ENCODE measurements around the gene PRMT3. TPM values are rescaled to one million over a fixed set of nuclear protein-coding genes. Genes with fewer than 3 reads are reported as not detected.
"Not testable (repeated sequence)": the region's sequence is repeated elsewhere in the genome, so short reads cannot be mapped to it uniquely, and the experiment has no call there.

The PRMT3 gene
- polyA plus RNA-seq, 1 donor = 18.6 TPM

DNA sequence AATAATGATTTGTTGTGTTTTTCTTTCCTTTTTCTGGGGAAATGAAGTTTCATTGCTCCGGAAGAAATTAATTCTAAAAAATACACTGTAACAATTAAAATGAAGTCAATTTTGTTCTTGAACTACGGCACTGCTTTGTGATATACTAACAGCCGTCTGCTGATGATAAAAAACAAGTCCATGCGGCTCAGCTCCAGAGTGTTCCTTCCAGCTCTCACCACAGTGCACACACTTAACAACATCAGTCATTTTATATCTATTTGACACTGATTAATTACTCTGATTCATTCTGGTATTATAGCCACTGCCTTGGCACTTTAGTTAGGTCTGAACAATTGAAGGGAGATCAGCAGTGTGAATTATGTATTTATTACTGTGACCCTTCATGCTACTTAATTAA lies 114.5 kb downstream of the PRMT3 start:
- no peak for DNase-seq

DNA sequence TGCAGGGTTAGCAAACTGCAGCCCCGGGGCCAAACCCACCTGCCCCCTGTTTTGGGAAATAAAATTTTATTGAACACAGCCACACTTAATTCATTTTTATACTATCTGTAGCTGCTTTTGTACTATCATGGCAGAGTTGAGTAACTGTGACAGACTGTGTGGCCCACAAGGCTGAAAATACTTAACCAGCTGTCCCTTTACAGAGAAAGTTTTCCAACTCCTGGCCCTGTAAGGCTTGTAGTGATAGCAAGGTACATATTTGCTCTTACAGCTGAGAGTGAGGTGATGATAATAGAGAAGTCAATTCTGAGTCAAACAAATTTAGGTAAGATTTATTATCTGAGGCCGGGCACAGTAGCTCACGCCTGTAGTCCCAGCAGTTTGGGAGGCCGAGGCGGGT lies 124.5 kb downstream of the PRMT3 start:
- DNase-seq = no peak

DNA sequence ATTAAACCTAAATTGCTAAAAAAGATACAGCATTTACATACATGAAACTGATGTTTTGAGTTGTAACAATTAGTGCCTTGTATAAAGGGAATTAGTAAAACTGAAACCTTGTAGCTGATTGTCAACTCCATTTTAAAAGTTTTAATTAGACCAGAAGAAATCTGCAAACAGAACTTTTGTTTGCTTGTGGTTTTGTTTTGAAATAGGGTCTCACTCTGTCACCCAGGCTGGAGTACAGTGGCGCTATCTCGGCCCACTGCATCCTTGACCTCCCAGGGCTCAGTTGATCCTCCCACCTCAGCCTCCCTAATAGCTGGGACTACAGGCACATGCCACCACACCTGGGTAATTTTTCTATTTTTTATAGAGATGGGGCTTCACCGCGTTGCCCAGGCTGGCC lies 125.4 kb downstream of the PRMT3 start:
- no peak for DNase-seq

DNA sequence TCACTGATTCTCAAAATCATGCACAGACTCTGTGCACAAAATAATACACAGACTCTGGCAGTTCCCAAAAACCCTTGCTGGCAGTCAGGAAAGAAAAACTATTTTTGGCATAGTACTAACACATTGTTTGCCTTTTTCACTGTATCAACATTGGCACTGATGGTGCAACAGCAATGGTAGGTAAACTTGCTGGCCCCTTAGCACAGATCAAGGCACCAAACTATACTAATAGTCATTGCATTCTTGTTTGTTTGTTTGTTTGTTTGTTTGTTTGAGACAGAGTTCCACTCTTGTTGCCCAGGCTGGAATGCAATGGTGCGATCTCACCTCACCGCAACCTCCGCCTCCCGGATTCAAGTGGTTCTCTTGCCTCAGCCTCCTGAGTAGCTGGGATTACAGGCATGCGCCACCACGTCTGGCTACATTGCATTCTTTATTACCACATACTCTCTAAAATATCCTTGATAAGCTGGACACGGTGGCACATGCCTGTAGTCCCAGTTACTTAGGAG lies 130.9 kb downstream of the PRMT3 start:
- DNase-seq = no peak

DNA sequence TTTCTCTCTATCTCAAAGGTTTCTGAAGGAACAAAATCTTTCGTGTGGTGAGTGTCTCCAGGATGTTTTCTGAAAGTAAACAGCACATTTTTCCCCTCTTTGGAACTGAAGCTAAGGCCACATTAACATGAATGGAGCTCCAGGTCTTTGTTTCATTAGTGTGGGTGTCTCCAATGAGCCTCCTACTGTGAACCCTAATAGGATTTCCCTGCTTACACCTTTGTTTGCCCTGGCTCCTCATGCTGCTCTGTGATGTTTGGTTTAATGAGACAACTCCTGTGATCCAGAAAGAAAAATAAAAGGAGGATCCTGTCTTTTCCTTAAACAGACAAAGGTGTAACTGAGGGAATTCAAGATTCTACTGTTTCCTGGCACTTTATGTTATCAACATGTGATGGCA lies 135.0 kb downstream of the PRMT3 start:
- DNase-seq = no peak

DNA sequence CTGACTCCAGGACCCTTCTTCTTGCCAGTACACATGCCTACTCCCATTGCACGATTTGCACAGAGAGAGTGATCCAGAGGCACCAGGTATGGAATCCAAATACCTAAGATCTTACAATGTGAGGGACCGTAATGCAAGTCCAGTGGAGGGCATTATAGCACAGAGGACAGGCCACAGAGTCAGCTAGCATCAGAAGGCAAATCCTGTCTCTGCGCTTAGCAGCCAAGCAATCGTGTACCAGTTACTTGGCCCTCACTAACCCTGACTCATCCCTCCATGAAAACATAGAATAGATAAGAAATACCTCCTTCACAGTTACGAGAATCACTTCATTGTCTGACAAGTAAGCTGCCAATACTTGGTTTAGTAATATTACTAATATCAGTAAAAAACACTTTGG lies 142.2 kb downstream of the PRMT3 start:
- DNase-seq = no peak

DNA sequence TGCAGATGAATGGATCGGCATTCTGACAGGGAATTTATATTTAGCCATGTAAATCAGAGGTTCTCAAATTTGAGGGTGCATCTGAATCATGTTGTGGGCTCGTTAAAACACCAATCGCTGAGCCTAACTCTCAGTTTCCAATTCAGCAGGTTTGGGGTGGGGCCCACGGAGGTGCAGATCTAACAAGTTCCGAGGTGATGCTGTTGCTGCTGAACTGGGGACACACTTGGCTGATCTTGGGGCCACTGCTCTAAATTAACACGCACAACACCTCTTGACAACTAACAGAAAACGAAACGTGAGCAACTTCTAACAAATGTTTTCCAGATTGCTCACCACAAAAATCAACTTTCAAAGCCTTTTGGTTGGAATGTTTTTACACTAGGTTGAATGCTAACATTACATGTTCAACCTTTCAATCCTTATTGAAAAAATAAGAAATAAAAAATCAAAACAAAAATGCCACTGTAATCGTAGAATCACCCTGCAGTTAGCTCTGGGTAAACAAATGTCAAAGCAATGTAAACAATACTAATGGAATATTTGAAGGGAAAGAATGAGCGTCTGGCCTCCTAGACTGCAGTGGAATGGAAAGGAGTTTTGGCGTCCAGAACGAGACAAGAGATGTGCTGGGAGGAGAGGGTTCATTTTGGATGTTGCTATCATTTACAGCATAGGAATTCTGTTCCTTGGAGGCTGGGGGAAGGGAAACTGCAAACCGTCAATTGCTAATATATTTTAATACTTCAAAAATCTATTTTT lies 143.6 kb downstream of the PRMT3 start:
- no peak for DNase-seq

DNA sequence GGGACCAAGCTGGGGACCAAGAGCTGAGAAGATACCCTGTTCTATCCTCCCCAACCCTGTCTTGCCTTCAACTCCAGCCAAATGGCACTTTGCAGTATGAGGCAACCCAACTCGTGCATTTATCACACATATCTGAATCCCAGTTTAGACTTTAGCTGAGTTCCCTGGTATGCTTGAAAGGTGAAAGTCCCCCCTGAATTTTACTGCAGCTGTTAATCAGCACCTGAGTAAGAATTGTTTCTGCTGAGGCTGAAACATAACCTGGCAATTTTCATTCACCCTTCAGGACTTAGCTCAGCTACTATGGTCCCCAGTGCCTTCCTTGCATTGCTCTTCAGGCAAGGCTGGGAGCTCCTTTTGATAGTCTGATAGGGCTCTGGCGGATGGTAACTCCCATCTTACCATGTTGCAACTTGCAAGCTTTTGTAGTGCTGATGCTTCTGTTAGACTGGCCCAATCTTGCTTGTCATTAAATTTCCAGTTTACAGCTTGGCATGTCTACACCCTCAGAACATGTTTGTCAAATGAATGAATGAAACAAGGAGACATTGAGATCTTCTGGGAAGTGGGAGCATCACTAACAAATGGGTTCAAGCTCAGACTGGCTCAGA lies 147.9 kb downstream of the PRMT3 start:
- no peak for DNase-seq

DNA sequence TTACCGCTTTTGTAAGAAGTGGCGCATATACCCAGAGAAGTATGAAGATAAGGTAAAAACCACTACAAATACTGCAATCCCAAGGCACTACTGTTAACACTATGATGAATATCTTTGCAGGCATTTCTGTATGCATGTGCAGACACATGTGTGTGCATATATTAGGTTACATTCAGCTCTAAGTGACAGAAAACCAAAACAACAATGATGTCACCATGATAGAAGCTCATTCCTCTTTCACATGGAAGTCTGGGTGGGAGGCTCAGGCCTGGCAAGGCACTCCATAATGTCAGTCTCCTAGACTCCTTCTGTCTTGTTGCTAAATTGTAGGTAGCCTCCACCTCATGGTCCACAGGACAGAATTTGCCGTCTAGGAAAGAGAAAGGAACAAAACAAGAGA lies 148.8 kb downstream of the PRMT3 start:
- DNase-seq = no peak

DNA sequence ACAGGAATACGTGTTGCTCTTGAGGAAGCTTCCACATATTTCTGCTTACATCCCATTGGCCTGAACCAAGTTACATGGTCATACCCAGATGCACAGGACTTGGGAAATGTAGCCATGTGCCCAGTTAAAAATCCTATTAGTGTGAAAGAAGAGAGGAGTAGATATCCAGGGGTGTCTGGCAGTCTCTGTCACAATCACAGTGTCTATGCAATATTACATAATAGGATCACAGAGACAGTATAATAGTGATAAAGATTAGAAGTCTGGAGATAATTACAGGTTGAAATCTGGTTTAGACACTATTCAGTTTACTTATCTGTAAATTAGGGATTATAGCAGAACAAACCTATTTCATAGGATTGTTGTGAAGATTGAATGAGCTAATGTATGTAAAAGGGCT lies 149.3 kb downstream of the PRMT3 start:
- no peak for DNase-seq

DNA sequence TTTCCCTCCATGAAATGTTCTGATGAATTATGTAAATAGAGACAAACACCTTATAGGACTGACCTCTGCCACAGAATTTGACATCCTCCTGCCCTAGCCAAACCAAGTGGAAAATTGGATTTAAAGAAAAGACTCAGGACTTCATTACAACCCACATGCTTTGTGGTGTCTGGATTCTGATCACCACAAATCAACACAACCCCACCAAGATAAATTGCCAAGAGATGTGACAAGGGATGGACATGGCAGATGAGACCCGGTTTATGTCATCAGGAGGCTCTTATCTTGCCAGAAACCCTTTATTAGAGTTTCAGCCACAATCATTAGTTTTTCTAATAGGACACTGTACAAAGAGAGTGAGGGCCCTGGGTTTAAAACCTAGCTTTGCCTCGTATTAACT lies 154.0 kb downstream of the PRMT3 start:
- DNase-seq = no peak

DNA sequence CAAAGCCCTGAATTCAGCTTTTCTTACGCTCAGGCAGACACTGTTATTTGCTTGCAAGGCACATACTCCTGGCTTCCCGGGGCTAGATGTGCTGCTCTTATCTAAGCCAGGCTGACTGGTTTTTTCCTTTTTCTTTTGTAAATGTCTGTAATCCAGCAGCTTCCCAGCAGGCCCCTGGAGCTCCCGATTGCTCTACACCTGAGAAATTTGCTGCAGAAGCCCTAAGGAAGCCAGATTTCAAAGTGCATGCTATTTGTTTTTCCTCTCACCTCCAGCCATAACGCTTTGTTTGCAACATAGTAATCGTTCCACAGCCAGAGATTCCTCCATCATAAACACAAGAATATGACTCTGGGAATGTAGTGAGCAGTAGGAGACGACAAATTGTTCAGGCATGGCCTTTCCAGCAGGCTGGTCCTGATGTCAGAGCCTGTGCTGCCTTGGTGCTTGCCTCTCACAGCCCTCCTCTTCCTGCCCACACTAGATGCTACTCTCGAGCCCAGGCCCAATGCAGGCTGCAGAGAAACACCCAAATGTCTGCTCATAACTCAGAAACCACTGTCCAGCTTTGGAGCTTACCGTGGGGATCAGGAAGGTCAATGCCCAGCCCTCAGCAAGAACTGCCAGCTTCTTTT lies 157.2 kb downstream of the PRMT3 start:
- DNase-seq = no peak

DNA sequence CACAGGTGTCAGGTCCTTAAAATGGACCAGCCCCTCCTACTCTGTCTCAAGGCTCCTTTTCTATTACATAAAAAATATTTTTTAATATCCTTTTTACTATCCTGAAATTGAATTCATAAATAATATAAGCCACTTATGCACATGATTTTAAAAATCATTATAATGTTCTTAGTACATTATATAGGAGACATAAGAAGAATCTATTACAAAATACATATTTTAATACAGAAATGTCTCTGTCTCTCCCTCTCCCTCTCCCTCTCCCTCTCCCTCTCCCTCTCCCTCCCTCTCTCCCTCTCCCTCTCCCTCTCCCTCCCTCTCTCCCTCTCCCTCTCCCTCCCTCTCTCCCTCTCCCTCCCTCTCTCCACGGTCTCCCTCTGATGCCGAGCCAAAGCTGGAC lies 159.9 kb downstream of the PRMT3 start:
- no peak for DNase-seq

DNA sequence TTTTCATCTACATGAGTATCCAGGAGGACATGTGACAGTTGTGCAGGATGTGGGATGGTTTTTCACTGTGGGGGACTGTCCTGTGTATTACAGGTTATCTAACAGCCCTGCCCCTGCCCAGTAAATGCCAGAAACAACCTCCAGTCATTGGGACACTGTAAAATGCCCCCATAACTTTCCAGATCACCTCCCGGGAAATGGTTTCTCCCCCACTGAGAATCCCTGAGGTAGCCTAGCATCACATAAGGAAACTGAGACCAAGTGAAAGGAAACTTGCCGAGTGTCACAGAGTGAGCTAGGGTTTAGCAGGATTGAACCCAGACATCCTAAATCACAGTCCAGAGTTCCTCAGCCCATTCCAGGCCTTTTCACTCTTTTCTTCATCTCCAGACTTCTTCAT lies 163.6 kb downstream of the PRMT3 start:
- no peak for DNase-seq

DNA sequence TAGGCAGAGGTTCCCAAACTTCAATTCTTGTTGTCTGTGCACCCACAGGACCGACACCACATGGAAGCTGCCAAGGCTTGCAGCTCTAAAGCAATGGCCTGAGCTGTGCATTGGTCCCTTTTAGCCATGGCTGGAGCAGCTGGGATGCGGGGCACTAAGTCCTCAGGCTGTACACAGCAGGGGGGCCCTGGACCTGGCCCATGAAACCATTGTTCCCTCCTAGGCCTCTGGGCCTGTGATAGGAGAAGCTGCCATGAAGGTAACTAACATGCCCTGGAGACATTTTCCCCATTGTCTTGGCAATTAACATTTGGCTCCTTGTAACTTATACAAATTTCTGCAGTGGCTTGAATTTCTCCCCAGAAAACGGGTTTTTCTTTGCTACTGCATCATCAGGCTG lies 168.3 kb downstream of the PRMT3 start:
- DNase-seq = no peak

DNA sequence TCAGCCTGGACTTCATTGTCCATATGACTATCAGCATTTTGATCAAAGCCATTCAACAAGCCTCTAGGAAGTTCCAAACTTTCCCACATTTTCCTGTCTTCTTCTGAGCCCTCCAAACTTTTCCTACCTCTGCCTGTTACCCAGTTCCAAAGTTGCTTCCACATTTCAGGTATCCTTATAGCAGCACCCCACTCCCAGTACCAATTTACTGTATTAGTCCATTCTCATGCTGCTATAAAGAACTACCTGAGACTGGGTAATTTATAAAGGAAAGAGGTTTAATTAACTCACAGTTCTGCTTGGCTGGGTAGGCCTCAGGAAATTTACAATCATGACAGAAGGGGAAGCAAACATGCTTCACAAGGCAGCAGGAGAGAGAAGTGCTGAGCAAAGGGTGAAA lies 168.9 kb downstream of the PRMT3 start:
- DNase-seq = not testable (repeated sequence)

DNA sequence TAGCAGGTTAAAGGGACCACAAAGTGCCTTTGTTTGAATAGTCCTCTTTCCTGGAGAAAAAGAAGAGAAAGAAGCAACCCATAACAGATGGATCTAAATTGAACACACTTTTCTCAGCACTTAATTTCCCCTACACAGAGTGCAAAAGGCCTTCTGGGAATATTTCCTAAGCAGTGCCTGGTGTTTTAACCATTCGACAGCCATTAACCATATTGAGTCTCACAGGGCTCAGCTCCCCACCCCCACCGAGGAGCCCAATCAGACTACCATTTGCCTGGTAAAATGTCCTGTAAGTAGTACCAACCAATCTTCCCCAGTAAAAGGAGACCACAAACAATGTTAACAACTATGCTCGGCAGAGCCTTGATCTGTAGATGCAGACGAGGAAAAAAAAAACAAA lies 171.2 kb downstream of the PRMT3 start:
- no peak for DNase-seq

Other genes starting within 250 kb of the PRMT3 start
- not detected for gene DBX1, start 227.2 kb upstream of the PRMT3 start, polyA plus RNA-seq (ENCODE audit: insufficient read length)
- gene HTATIP2, start 24.0 kb upstream of the PRMT3 start, polyA plus RNA-seq (ENCODE audit: insufficient read length) = 3.5 TPM
- 0.47 TPM for gene SLC6A5, start 211.9 kb downstream of the PRMT3 start, polyA plus RNA-seq (ENCODE audit: insufficient read length)